Activated naive CD8-positive, alpha-beta T cell treated with anti-CD3 and anti-CD28 coated beads for 36 hours (primary cell): Measurements from ENCODE around the gene SP140. TPM values are rescaled to one million over a fixed set of nuclear protein-coding genes. Genes with fewer than 3 reads are reported as not detected.
"Not testable (repeated sequence)": the region's sequence is repeated elsewhere in the genome, so short reads cannot be mapped to it uniquely, and the experiment has no call there.

ENCODE experiments used
- DNase-seq: peaks from one replicate; pipeline ENCODE4 v3.0.0; 2021
- H3K27ac Mint-ChIP-seq: one replicate; pipeline ENCODE4 v1.8.0; 2022; ENCODE audit warnings: mild to moderate bottlenecking, moderate library complexity, mixed read lengths
- H3K27me3 Mint-ChIP-seq: one replicate; pipeline ENCODE4 v1.8.0; 2022; ENCODE audit warnings: mild to moderate bottlenecking, mixed read lengths
- H3K36me3 Mint-ChIP-seq: one replicate; pipeline ENCODE4 v1.8.0; 2021; ENCODE audit warnings: mild to moderate bottlenecking, mixed read lengths
- H3K4me1 Mint-ChIP-seq: one replicate; pipeline ENCODE4 v1.8.0; 2021; ENCODE audit warnings: mixed read lengths
- H3K4me3 Mint-ChIP-seq: one replicate; pipeline ENCODE4 v1.8.0; 2022; ENCODE audit warnings: mild to moderate bottlenecking, moderate library complexity, mixed read lengths
- H3K9me3 Mint-ChIP-seq: one replicate; pipeline ENCODE4 v1.8.0; 2022; ENCODE audit warnings: mixed read lengths
- total RNA-seq, 2 experiments: library from RNA; stranded (reverse); gene quantifications; one replicate each; pipeline ENCODE4 v1.2.3, GENCODE V29; 2021

Gene SP140
- total RNA-seq, 2 experiments from 2014 or later, result 42.7 to 46.8 TPM

GRCh38 chr2:230246206-230246605 is 20.7 kb downstream of the SP140 start:
- no peaks in the 10 kb centered on the region for H3K27me3 Mint-ChIP-seq
- H3K4me1 Mint-ChIP-seq, result no peaks in the 10 kb centered on the region
- no peak overlapping the region for H3K4me3 Mint-ChIP-seq
- DNase-seq, result no peak
- peaks cover 2% of the 10 kb centered on the region for H3K9me3 Mint-ChIP-seq
- no peak overlapping the region for H3K27ac Mint-ChIP-seq
- H3K36me3 Mint-ChIP-seq, result peaks cover 19% of the 10 kb centered on the region

GRCh38 chr2:230250231-230250630 is 24.7 kb downstream of the SP140 start:
- no peak for DNase-seq

GRCh38 chr2:230254152-230254881 is 28.8 kb downstream of the SP140 start:
- Mint-ChIP-seq H3K4me3 (no peak overlapping the region), H3K27ac (no peak overlapping the region), H3K9me3 (peaks cover 6% of the 10 kb centered on the region), H3K36me3 (peaks cover 22% of the 10 kb centered on the region), H3K4me1 (peaks cover 20% of the 10 kb centered on the region), H3K27me3 (no peaks in the 10 kb centered on the region)
- no peak for DNase-seq

More at GRCh38 chr2:230250231-230250630, 24.7 kb downstream of the SP140 start:
- H3K9me3 Mint-ChIP-seq, result no peaks in the 10 kb centered on the region
- peaks cover 2% of the 10 kb centered on the region for H3K36me3 Mint-ChIP-seq
- H3K27ac Mint-ChIP-seq, result no peak overlapping the region
- no peaks in the 10 kb centered on the region for H3K27me3 Mint-ChIP-seq
- no peak overlapping the region for H3K4me3 Mint-ChIP-seq
- no peaks in the 10 kb centered on the region for H3K4me1 Mint-ChIP-seq

- DNase-seq, result no peak
- Mint-ChIP-seq H3K4me3 (no peak overlapping the region), H3K4me1 (peaks cover 36% of the 10 kb centered on the region), H3K27ac (peak overlapping the region; percentile 91), H3K27me3 (no peaks in the 10 kb centered on the region), H3K9me3 (peaks cover 22% of the 10 kb centered on the region), H3K36me3 (peaks cover 42% of the 10 kb centered on the region)
Observed at GRCh38 chr2:230256733-230257332, 31.3 kb downstream of the SP140 start.

- no peak for DNase-seq
- Mint-ChIP-seq H3K27ac (no peak overlapping the region), H3K9me3 (peaks cover 25% of the 10 kb centered on the region), H3K4me3 (no peak overlapping the region), H3K36me3 (peaks cover 54% of the 10 kb centered on the region), H3K27me3 (no peaks in the 10 kb centered on the region), H3K4me1 (peaks cover 53% of the 10 kb centered on the region)
Observed at GRCh38 chr2:230258483-230258882, 32.9 kb downstream of the SP140 start.

- peaks cover 64% of the 10 kb centered on the region for H3K36me3 Mint-ChIP-seq
- H3K4me1 Mint-ChIP-seq, result peaks cover 60% of the 10 kb centered on the region
- no peaks in the 10 kb centered on the region for H3K27me3 Mint-ChIP-seq
- peaks cover 19% of the 10 kb centered on the region for H3K9me3 Mint-ChIP-seq
- no peak for DNase-seq
- peak overlapping the region; percentile 52 for H3K4me3 Mint-ChIP-seq
- H3K27ac Mint-ChIP-seq, result peak overlapping the region; percentile 70
Observed at GRCh38 chr2:230262246-230262645, 36.7 kb downstream of the SP140 start.

GRCh38 chr2:230264945-230265344 is 39.4 kb downstream of the SP140 start:
- Mint-ChIP-seq H3K36me3 (peaks cover 66% of the 10 kb centered on the region), H3K9me3 (peaks cover 19% of the 10 kb centered on the region), H3K4me1 (peaks cover 70% of the 10 kb centered on the region)
- DNase-seq, H3K27ac Mint-ChIP-seq, H3K27me3 Mint-ChIP-seq, H3K4me3 Mint-ChIP-seq: not testable (repeated sequence)

GRCh38 chr2:230266638-230267037 is 41.1 kb downstream of the SP140 start:
- H3K27me3 Mint-ChIP-seq, result no peaks in the 10 kb centered on the region
- no peak overlapping the region for H3K27ac Mint-ChIP-seq
- no peak for DNase-seq
- peaks cover 62% of the 10 kb centered on the region for H3K36me3 Mint-ChIP-seq
- peaks cover 10% of the 10 kb centered on the region for H3K9me3 Mint-ChIP-seq
- H3K4me1 Mint-ChIP-seq, result peaks cover 57% of the 10 kb centered on the region
- no peak overlapping the region for H3K4me3 Mint-ChIP-seq

- Mint-ChIP-seq H3K9me3 (peaks cover 10% of the 10 kb centered on the region), H3K36me3 (peaks cover 62% of the 10 kb centered on the region), H3K27ac (no peak overlapping the region), H3K4me3 (no peak overlapping the region), H3K4me1 (peaks cover 53% of the 10 kb centered on the region), H3K27me3 (no peaks in the 10 kb centered on the region)
- no peak for DNase-seq
Observed at GRCh38 chr2:230267059-230267458, 41.5 kb downstream of the SP140 start.

- H3K9me3 Mint-ChIP-seq, result peaks cover 9% of the 10 kb centered on the region
- peaks cover 48% of the 10 kb centered on the region for H3K4me1 Mint-ChIP-seq
- DNase-seq, result no peak
- no peaks in the 10 kb centered on the region for H3K27me3 Mint-ChIP-seq
- H3K36me3 Mint-ChIP-seq, result peaks cover 63% of the 10 kb centered on the region
- no peak overlapping the region for H3K4me3 Mint-ChIP-seq
- peak overlapping the region; percentile 39 for H3K27ac Mint-ChIP-seq
Observed at GRCh38 chr2:230267556-230267955, 42.0 kb downstream of the SP140 start.

GRCh38 chr2:230268606-230269243 is 43.2 kb downstream of the SP140 start:
- Mint-ChIP-seq H3K4me3 (peak overlapping the region; percentile 5), H3K27me3 (no peaks in the 10 kb centered on the region), H3K9me3 (peaks cover 9% of the 10 kb centered on the region), H3K27ac (peak overlapping the region; percentile 46), H3K36me3 (peaks cover 63% of the 10 kb centered on the region), H3K4me1 (peaks cover 36% of the 10 kb centered on the region)
- no peak for DNase-seq

- H3K27ac Mint-ChIP-seq, result peak overlapping the region; percentile 44
- H3K9me3 Mint-ChIP-seq, result peaks cover 9% of the 10 kb centered on the region
- no peaks in the 10 kb centered on the region for H3K27me3 Mint-ChIP-seq
- H3K4me3 Mint-ChIP-seq, result peak overlapping the region; percentile 8
- peaks cover 55% of the 10 kb centered on the region for H3K36me3 Mint-ChIP-seq
- no peak for DNase-seq
- H3K4me1 Mint-ChIP-seq, result peaks cover 28% of the 10 kb centered on the region
Observed at GRCh38 chr2:230269715-230270114, 44.2 kb downstream of the SP140 start.

GRCh38 chr2:230282936-230283335 is 57.4 kb downstream of the SP140 start:
- H3K9me3 Mint-ChIP-seq, result no peaks in the 10 kb centered on the region
- H3K4me1 Mint-ChIP-seq, result peaks cover 3% of the 10 kb centered on the region
- H3K36me3 Mint-ChIP-seq, result peaks cover 12% of the 10 kb centered on the region
- no peak for DNase-seq
- H3K4me3 Mint-ChIP-seq, result no peak overlapping the region
- H3K27ac Mint-ChIP-seq, result no peak overlapping the region
- no peaks in the 10 kb centered on the region for H3K27me3 Mint-ChIP-seq

GRCh38 chr2:230286048-230286447 is 60.5 kb downstream of the SP140 start:
- Mint-ChIP-seq H3K4me1 (peaks cover 9% of the 10 kb centered on the region), H3K36me3 (peaks cover 35% of the 10 kb centered on the region), H3K4me3 (no peak overlapping the region), H3K9me3 (peaks cover 9% of the 10 kb centered on the region), H3K27me3 (no peaks in the 10 kb centered on the region), H3K27ac (no peak overlapping the region)
- DNase-seq, result no peak

GRCh38 chr2:230289311-230289710 is 63.8 kb downstream of the SP140 start:
- H3K9me3 Mint-ChIP-seq, DNase-seq, H3K27ac Mint-ChIP-seq, H3K4me1 Mint-ChIP-seq, H3K4me3 Mint-ChIP-seq, H3K27me3 Mint-ChIP-seq: not testable (repeated sequence)
- H3K36me3 Mint-ChIP-seq, result peaks cover 49% of the 10 kb centered on the region
